BJ (cell line): ENCODE data around the gene KLHL2. TPM values are rescaled to one million over a fixed set of nuclear protein-coding genes. Genes with fewer than 3 reads are reported as not detected.
"Not testable (repeated sequence)": the region's sequence is repeated elsewhere in the genome, so short reads cannot be mapped to it uniquely, and the experiment has no call there.

Experiments used
- CTCF ChIA-PET: fragments of 350-600 bp; formaldehyde crosslinking; extraction: SDS; loops from one replicate; lab custom pipeline; 2021; ENCODE audit warnings: antibody characterized with exemption, inconsistent platforms; lab: Yijun Ruan, JAX
- POLR2A ChIA-PET: fragments of 300-600 bp; sonication (Branson Sonifier 250); formaldehyde crosslinking; extraction: SDS; loops from one replicate; lab custom pipeline; 2021; ENCODE audit warnings: antibody characterized with exemption; lab: Charles Lee
- DNase-seq: peaks from one replicate; pipeline ENCODE4 v3.0.0-alpha.2; 2011; ENCODE audit warnings: low read depth
- H3K27me3 ChIP-seq: 2 replicates; pipeline ENCODE4 v1.6.0; 2011; ENCODE audit warnings: low read length; ENCODE audit not compliant: control insufficient read depth, insufficient read depth
- H3K36me3 ChIP-seq: 2 replicates; pipeline ENCODE4 v1.5.1; 2011; ENCODE audit warnings: low read length; ENCODE audit not compliant: control insufficient read depth, insufficient read depth
- H3K4me3 ChIP-seq: 2 replicates; pipeline ENCODE4 v1.5.1; 2011; ENCODE audit warnings: low read depth, mild to moderate bottlenecking, control low read depth, low read length
- CTCF ChIP-seq: IDR thresholded peaks from 2 replicates; pipeline ENCODE4 v1.5.1; 2011; ENCODE audit warnings: low read depth, mild to moderate bottlenecking, control low read depth, inconsistent platforms, low read length, moderate library complexity; ENCODE audit not compliant: insufficient read depth
- polyA plus RNA-seq: library from polyadenylated mRNA; depleted of rRNA; stranded (reverse); fragments of >200 nt; gene quantifications from 2 replicates; pipeline ENCODE4 v1.2.3, GENCODE V29; 2011

Gene KLHL2
- polyA plus RNA-seq, 1 experiment = 6.8 TPM

GRCh38 chr4:165170819-165171218 lies 36.5 kb upstream of the KLHL2 start:
- no peaks in the 10 kb centered on the region for H3K27me3 ChIP-seq
- TF ChIP-seq CTCF = no peak
- no peak for DNase-seq
- CTCF ChIA-PET = interaction anchor here (0.7 kb wide), 1 partner anchor 12 kb away, joined by 4 read pairs; no protein-coding TSS in a partner anchor
- H3K36me3 ChIP-seq = no peaks in the 10 kb centered on the region
- H3K4me3 ChIP-seq = no peak overlapping the region
- POLR2A ChIA-PET = interaction anchor here (0.6 kb wide), 1 partner anchor 143 kb away, joined by 3 read pairs; no protein-coding TSS in a partner anchor

- POLR2A ChIA-PET, CTCF ChIA-PET, H3K4me3 ChIP-seq, H3K36me3 ChIP-seq, H3K27me3 ChIP-seq, DNase-seq: not testable (repeated sequence)
Observed at GRCh38 chr4:165175470-165175869, 31.9 kb upstream of the KLHL2 start.

- Histone ChIP-seq H3K36me3 (no peaks in the 10 kb centered on the region), H3K4me3 (no peak overlapping the region), H3K27me3 (no peaks in the 10 kb centered on the region)
- CTCF ChIA-PET = no interaction called here
- POLR2A ChIA-PET = no interaction called here
- DNase-seq = no peak
- TF ChIP-seq CTCF = no peak
Observed at GRCh38 chr4:165175879-165176278, 31.5 kb upstream of the KLHL2 start.

- Histone ChIP-seq H3K4me3 (no peak overlapping the region), H3K36me3 (no peaks in the 10 kb centered on the region), H3K27me3 (no peaks in the 10 kb centered on the region)
- POLR2A ChIA-PET = no interaction called here
- CTCF ChIA-PET = no interaction called here
- DNase-seq = no peak
- TF ChIP-seq CTCF = no peak
Observed at GRCh38 chr4:165177725-165178666, 29.4 kb upstream of the KLHL2 start.

GRCh38 chr4:165184220-165184619 lies 23.1 kb upstream of the KLHL2 start:
- no peak for DNase-seq
- Histone ChIP-seq H3K4me3 (no peak overlapping the region), H3K27me3 (no peaks in the 10 kb centered on the region), H3K36me3 (no peaks in the 10 kb centered on the region)
- TF ChIP-seq CTCF = no peak
- ChIA-PET POLR2A (no interaction called here), CTCF (interaction anchor here (3.2 kb wide), 1 partner anchor 53 kb away, joined by 10 read pairs; no protein-coding TSS in a partner anchor)

- POLR2A ChIA-PET, H3K4me3 ChIP-seq, H3K27me3 ChIP-seq, DNase-seq, H3K36me3 ChIP-seq: not testable (repeated sequence)
- CTCF ChIA-PET = interaction anchor here (3.2 kb wide), 1 partner anchor 54 kb away, joined by 10 read pairs; no protein-coding TSS in a partner anchor
Observed at GRCh38 chr4:165184998-165185397, 22.4 kb upstream of the KLHL2 start.
